Measurements from ENCODE around the gene ANGPTL2. TPM values are rescaled to one million over a fixed set of nuclear protein-coding genes. Genes with fewer than 3 reads are reported as not detected.

Gene ANGPTL2, protein sequence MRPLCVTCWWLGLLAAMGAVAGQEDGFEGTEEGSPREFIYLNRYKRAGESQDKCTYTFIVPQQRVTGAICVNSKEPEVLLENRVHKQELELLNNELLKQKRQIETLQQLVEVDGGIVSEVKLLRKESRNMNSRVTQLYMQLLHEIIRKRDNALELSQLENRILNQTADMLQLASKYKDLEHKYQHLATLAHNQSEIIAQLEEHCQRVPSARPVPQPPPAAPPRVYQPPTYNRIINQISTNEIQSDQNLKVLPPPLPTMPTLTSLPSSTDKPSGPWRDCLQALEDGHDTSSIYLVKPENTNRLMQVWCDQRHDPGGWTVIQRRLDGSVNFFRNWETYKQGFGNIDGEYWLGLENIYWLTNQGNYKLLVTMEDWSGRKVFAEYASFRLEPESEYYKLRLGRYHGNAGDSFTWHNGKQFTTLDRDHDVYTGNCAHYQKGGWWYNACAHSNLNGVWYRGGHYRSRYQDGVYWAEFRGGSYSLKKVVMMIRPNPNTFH
- 0.33 TPM for polyA plus RNA-seq (2012; ENCODE audit: insufficient read length, low read depth)

DNA sequence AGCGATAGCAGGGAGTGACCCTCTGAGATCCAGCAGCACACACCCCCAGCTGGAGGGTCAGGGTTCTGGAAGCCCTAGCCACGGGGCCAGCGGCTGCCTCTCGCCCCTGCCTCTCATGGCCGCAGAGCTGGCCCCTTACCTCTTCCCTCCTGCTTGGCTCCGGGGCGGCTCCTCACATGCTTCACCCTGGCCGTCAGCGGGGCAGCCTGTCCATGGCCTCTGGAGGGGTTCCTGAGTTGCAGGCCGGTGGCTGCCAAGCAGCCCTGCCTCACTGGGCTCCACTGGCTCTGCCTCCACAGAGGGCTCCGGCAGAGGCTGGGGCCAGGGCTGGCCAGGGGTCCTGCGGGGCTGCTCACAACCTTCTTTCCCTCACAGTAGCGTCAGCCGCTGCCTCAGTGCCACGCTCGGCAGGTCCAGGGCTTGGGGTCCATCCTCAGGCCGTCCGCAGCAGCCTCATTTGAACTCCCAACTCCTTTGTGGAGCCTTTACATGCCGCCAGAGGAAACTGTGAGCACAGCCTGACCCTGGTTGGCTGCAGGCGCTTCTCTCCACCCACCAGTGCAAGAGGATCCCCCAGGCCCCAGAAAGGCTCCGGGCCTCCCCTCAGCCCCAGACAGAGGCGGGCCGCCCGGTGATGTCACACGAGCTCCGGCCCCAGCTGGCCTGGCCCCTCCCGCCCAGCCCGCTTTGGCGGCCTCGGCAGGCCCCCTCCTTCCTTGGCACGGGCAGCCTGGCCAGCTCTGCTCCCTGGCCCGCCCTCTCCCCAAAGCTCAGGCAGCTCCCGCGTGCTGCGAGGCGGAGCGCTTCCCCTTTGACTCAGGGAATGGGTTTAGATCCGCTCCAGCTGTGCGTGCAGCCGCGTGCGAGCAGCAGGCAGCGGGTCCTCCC lies at the start of gene ANGPTL2:
Gene ANGPTL2 (minus strand): TSS at position 460 of the 888 bp plus-strand sequence. CDS start 13,904 bp downstream, outside the sequence.
- TF ChIP-seq TAF1 (IDR thresholded peaks at IDR 0.05; ENCODE audit: borderline replicate concordance, insufficient read depth, low read length) (no peak), FOXP2 (optimal IDR thresholded peaks at IDR 0.05; ENCODE audit: borderline replicate concordance, extremely low read depth, extremely low read length, insufficient read depth) (no peak), POLR2AphosphoS5 (IDR thresholded peaks at IDR 0.05; ENCODE audit: low read depth, low read length) (no peak), SIN3A (IDR thresholded peaks at IDR 0.05; ENCODE audit: borderline replicate concordance, insufficient read depth, low read length) (no peak)
- TF ChIP-seq, protein P1, sequence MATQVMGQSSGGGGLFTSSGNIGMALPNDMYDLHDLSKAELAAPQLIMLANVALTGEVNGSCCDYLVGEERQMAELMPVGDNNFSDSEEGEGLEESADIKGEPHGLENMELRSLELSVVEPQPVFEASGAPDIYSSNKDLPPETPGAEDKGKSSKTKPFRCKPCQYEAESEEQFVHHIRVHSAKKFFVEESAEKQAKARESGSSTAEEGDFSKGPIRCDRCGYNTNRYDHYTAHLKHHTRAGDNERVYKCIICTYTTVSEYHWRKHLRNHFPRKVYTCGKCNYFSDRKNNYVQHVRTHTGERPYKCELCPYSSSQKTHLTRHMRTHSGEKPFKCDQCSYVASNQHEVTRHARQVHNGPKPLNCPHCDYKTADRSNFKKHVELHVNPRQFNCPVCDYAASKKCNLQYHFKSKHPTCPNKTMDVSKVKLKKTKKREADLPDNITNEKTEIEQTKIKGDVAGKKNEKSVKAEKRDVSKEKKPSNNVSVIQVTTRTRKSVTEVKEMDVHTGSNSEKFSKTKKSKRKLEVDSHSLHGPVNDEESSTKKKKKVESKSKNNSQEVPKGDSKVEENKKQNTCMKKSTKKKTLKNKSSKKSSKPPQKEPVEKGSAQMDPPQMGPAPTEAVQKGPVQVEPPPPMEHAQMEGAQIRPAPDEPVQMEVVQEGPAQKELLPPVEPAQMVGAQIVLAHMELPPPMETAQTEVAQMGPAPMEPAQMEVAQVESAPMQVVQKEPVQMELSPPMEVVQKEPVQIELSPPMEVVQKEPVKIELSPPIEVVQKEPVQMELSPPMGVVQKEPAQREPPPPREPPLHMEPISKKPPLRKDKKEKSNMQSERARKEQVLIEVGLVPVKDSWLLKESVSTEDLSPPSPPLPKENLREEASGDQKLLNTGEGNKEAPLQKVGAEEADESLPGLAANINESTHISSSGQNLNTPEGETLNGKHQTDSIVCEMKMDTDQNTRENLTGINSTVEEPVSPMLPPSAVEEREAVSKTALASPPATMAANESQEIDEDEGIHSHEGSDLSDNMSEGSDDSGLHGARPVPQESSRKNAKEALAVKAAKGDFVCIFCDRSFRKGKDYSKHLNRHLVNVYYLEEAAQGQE (IDR thresholded peaks at IDR 0.05; ENCODE audit: insufficient read depth in 1 of 2, low read depth in 2 of 2, low read length in 2 of 2) = no peak

DNA sequence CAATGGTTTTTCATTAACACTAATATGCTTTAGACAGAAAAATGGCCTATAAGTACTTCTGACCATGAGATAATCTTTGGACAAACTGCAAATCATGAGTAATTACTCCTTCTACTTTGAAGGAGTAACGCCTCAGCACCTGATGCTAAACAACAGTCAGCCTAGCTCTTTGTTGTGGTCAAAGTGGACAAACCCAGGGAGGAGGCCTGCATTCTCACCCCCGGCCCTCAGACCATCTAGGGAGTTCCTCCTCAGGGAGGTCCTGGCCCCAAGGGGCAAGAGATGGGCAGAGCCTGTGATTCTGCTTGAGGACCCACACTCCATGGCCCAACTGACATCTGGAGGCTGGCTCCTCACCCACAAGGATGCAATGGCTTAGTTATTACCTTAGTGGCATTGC lies 48.2 kb upstream of the ANGPTL2 start:
- TF ChIP-seq TAF1 (IDR thresholded peaks at IDR 0.05; ENCODE audit: borderline replicate concordance, insufficient read depth, low read length) = no peak

DNA sequence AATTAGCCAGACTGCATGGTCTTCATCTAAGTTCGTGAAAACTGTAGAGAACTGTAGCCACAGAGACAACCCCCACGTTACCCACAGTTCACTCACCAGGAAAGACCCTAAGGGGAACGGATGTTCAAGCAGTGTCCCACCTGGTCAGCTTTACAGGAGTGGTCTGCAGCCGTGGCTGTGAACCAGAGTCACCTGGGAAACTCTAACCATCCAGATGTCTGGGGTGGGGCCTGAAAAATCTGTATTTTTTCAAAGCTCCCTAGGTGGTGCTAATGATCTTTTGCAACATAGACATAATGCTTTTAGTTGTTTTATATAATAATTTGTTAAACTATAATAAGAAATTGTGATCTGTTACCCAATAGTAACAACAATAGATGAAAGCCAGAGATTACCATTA lies 47.7 kb upstream of the ANGPTL2 start:
- TF ChIP-seq, protein P1 (IDR thresholded peaks at IDR 0.05; ENCODE audit: insufficient read depth in 1 of 2, low read depth in 2 of 2, low read length in 2 of 2) = no peak
- TF ChIP-seq SIN3A (IDR thresholded peaks at IDR 0.05; ENCODE audit: borderline replicate concordance, insufficient read depth, low read length) (no peak), TAF1 (IDR thresholded peaks at IDR 0.05; ENCODE audit: borderline replicate concordance, insufficient read depth, low read length) (no peak), POLR2AphosphoS5 (IDR thresholded peaks at IDR 0.05; ENCODE audit: low read depth, low read length) (no peak), FOXP2 (optimal IDR thresholded peaks at IDR 0.05; ENCODE audit: borderline replicate concordance, extremely low read depth, extremely low read length, insufficient read depth) (no peak)

DNA sequence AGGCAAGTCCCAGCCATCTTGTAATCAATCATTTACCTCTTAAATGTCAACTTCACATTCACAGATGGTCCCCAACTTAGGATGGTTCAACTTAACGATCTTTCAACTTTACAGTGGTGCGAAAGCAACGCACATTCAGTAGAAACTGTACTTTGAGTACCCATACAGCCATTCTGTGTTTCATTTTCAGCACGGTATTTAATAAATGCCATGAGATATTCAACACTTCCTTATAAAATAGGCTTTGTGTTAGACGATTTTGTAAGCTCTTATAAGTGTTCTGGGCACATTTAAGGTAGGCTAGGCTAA lies 47.1 kb upstream of the ANGPTL2 start:
- TF ChIP-seq POLR2AphosphoS5 (IDR thresholded peaks at IDR 0.05; ENCODE audit: low read depth, low read length) (no peak), TAF1 (IDR thresholded peaks at IDR 0.05; ENCODE audit: borderline replicate concordance, insufficient read depth, low read length) (no peak), FOXP2 (optimal IDR thresholded peaks at IDR 0.05; ENCODE audit: borderline replicate concordance, extremely low read depth, extremely low read length, insufficient read depth) (no peak), SIN3A (IDR thresholded peaks at IDR 0.05; ENCODE audit: borderline replicate concordance, insufficient read depth, low read length) (no peak)
- TF ChIP-seq, protein P1 (IDR thresholded peaks at IDR 0.05; ENCODE audit: insufficient read depth in 1 of 2, low read depth in 2 of 2, low read length in 2 of 2) = no peak

DNA sequence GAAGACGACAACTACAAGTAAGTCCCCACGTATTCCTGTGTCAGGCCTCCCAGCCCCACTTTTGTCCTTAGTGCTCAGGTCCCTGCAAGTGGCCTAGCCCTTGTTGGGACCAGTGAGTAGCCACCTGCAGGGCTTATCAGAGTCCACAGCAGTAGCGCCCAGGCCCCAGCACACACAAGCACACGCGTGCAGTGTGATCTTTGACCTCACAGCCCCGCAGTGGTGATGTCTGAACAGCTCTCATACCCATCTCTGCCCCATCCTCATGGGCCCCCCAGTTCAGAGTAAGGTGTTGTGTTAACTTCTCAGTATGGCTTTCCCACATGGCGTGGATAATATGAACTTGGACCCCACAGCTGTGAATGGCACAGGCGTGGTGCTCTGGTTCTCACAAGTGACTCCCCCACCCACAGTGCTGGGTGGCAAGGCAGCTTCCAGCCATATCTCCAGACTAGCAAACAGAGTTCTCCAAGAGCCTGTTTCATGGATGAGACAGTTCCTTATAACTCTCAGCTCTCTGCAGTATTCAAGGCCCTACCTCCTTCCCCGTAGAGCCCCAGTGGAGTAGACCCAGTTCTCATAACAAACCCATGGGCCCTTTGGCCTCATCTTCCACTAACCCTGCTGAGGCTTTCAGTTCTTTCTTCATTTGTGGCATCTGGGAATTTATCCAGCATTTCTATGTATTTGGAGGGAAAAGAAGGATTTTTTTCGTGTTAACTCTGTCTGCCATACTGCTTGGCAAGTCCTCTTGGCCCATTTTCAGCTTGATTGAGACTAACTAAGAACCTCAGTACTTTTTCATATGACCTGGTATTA lies 46.5 kb upstream of the ANGPTL2 start:
- no peak for TF ChIP-seq FOXP2 (optimal IDR thresholded peaks at IDR 0.05; ENCODE audit: borderline replicate concordance, extremely low read depth, extremely low read length, insufficient read depth)
- TF ChIP-seq SIN3A (IDR thresholded peaks at IDR 0.05; ENCODE audit: borderline replicate concordance, insufficient read depth, low read length) = no peak
- TF ChIP-seq, protein P1 (IDR thresholded peaks at IDR 0.05; ENCODE audit: insufficient read depth in 1 of 2, low read depth in 2 of 2, low read length in 2 of 2) = no peak
- no peak for TF ChIP-seq POLR2AphosphoS5 (IDR thresholded peaks at IDR 0.05; ENCODE audit: low read depth, low read length)
- TF ChIP-seq TAF1 (IDR thresholded peaks at IDR 0.05; ENCODE audit: borderline replicate concordance, insufficient read depth, low read length) = no peak

All from PFSK-1 (cell line).